GM19099 (cell line): ENCODE results near the gene ZBED4.

ENCODE experiments used
- POLR2A ChIP-seq: IDR thresholded peaks from 3 replicates; pipeline ENCODE4 v1.6.1; 2011; ENCODE audit warnings: low read depth; ENCODE audit not compliant: insufficient read length; ENCODE audit errors: extremely low read depth

The ZBED4 gene

GRCh38 chr22:49936018-49936972, 82.7 kb downstream of the ZBED4 start:
- TF ChIP-seq POLR2A: peak; percentile 52

GRCh38 chr22:49936973-49937757, 83.5 kb downstream of the ZBED4 start:
- no peak for TF ChIP-seq POLR2A

- TF ChIP-seq POLR2A: no peak
These were observed 84.3 kb downstream of the ZBED4 start for GRCh38 chr22:49937758-49938564.

- no peak for TF ChIP-seq POLR2A
These were observed 85.0 kb downstream of the ZBED4 start for GRCh38 chr22:49938565-49939136.
